ENCODE data around the gene SSBP4.

SSBP4 gene

DNA sequence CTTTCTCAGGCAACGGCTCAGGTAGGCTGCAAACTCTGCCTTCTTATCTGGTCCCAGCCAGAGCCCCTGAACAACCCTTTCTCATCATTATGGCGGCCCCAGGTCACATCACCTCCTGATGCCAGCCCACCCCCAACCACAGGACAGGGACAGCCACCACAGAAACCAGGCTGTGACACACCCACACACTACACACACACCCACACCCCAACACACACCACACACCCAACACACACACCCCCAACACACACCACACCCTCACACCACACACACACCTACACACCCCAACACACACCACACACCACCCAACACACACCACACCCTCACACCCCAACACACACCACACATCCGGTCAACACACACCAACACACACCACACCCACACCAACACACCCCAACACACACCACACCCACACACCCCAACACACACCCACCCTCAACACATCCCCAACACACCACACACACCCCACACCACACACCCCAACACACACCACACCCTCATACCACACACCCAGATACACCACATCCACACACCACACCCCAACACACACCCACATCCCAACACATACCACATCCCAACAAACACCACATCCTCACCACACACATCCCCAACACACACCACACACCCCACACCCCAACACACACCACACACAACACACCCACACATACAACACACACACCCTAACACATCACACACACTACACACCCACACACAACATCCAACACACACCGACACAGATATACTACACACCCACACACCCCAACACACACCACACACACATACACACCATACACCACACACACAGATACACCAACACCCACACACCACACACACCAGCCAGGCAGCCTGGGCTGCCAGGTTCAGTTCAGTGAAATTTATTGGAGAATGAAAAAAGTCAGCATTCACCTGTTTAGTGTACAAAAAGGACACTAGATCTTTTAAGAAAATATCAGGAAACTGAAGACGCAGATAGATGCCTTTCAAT is 22.9 kb downstream of the SSBP4 start:
- peak; percentile 62 for DNase-seq (ENCODE audit: low spot score)
- in situ Hi-C loops (cut with MboI; ENCODE audit: low sequenced_read_pairs, unreplicated experiment), result no loop called here
- no peak for TF ChIP-seq CTCF (IDR thresholded peaks at IDR 0.05; ENCODE audit: borderline replicate concordance, control extremely low read depth, extremely low read depth, insufficient read depth, missing control alignments)

DNA sequence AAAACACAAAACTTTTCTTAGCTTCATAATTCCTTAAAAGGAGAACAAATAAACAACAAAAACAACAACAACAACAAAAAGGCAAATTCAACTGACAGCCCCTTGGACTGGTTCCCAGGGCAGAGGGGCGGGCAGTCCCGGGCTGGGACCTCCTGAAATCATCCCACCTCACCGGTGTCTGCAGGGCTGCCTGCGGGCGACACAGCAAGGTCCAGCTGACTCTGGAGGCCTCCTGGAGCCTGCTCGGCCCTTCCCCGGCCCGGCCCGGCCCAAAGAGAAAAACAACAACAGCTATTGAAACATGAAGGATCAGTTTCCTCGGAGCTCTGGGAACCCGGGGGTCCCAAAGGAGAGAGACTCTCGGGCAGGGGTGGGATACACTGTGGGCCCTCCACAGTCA is 23.7 kb downstream of the SSBP4 start:
- no peak for DNase-seq (ENCODE audit: low spot score)
- in situ Hi-C loops (cut with MboI; ENCODE audit: low sequenced_read_pairs, unreplicated experiment), result no loop called here
- TF ChIP-seq CTCF (IDR thresholded peaks at IDR 0.05; ENCODE audit: borderline replicate concordance, control extremely low read depth, extremely low read depth, insufficient read depth, missing control alignments), result no peak

GRCh38 chr19:18443406-18443805 is 24.2 kb downstream of the SSBP4 start:
- TF ChIP-seq CTCF (IDR thresholded peaks at IDR 0.05; ENCODE audit: borderline replicate concordance, control extremely low read depth, extremely low read depth, insufficient read depth, missing control alignments), result no peak
- no peak for DNase-seq (ENCODE audit: low spot score)
- in situ Hi-C loops (cut with MboI; ENCODE audit: low sequenced_read_pairs, unreplicated experiment), result no loop called here

DNA sequence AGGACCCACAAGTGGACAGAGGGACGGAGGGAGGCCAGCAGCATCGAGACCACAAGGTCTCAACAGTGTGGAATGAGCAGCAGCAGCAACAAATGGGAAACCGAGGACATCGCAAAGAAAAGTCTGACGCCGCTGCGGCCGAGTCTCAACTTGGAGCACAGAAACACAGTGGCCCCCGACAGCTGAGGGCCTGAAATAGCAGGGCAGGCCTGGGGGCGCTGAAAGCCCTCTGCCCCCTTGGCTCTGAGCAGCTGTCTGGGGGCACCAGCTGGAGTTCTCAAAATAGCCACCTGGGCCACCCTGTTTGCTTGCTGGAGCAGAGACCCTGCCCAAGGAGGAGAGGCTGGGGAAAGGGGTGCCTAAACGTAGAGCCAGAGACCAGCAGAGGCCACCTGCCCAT is 24.6 kb downstream of the SSBP4 start:
- DNase-seq (ENCODE audit: low spot score), result no peak
- TF ChIP-seq CTCF (IDR thresholded peaks at IDR 0.05; ENCODE audit: borderline replicate concordance, control extremely low read depth, extremely low read depth, insufficient read depth, missing control alignments), result no peak
- in situ Hi-C loops (cut with MboI; ENCODE audit: low sequenced_read_pairs, unreplicated experiment), result no loop called here

DNA sequence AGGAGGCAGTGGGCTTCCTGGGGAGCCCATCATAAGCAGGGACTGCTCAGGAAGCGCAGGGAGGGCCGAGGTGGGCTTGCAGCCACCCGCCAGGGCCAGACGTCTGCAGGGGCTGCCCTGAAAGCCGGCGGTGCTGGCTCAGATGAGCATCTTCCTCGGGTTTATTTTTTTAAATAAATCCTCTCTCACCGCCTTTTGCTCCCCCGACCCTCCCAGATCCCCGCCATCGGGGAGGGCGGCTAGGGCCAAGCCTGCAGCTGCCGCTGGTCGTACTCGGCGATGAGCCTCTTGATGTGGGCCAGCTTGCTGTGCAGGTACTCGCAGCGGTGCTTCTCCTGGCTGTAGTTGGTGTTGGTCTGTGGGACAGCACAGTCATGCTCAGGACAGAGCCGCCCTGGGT is 25.3 kb downstream of the SSBP4 start:
- in situ Hi-C loops (cut with MboI; ENCODE audit: low sequenced_read_pairs, unreplicated experiment), result no loop called here
- no peak for DNase-seq (ENCODE audit: low spot score)
- no peak for TF ChIP-seq CTCF (IDR thresholded peaks at IDR 0.05; ENCODE audit: borderline replicate concordance, control extremely low read depth, extremely low read depth, insufficient read depth, missing control alignments)

GRCh38 chr19:18445262-18445948 is 26.2 kb downstream of the SSBP4 start:
- no peak for DNase-seq (ENCODE audit: low spot score)
- in situ Hi-C loops (cut with MboI; ENCODE audit: low sequenced_read_pairs, unreplicated experiment), result no loop called here
- no peak for TF ChIP-seq CTCF (IDR thresholded peaks at IDR 0.05; ENCODE audit: borderline replicate concordance, control extremely low read depth, extremely low read depth, insufficient read depth, missing control alignments)

Measured in GM13976 (cell line).